DMS153 (cell line): ENCODE results near the gene COL6A2.
"Not testable (repeated sequence)": the region's sequence is repeated elsewhere in the genome, so short reads cannot be mapped to it uniquely, and the experiment has no call there.

ENCODE experiments used
- DNase-seq: peaks from one replicate; lab custom pipeline; 2025; lab: John Stamatoyannopoulos, UW

Gene COL6A2

DNA sequence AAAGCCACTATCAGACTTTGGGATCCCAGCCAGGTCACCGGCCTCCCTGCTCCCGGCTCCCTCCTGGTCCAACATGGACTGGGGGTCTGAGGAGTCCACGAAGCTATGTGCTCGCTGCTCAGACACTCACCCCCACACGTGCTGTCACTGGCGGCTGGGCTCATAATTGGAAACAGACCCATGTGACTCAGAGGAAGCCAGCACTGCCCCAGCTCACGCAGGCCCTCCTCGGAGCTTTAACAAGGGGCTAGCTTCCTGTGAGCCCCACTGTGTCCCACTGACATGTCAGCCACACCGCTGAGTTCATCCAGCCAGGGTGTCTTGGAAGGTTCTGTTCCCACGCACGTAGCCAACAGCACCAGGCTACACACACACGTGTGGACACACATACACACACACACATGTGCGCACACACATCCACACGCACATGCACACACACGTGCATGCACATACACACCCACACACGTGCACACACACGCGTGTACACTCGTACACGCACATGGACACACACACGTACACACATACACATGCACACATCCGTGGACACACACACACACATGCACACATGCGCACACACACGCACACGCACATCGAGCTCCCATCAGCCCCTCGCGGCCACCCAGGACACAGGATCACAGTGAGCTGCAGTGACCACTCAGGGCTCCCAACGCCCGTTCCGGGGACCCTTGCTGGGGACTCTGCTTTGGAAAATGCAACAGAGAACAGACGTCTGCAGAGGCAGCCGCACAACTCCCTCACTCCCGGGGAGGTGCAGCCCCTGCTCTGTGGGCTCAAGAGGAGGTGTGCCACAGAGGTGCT lies 18.4 kb upstream of the COL6A2 start:
- no peak for DNase-seq

GRCh38 chr21:46080171-46081021 lies 17.5 kb upstream of the COL6A2 start:
- DNase-seq: no peak

GRCh38 chr21:46081022-46081861 lies 16.7 kb upstream of the COL6A2 start:
- no peak for DNase-seq

DNA sequence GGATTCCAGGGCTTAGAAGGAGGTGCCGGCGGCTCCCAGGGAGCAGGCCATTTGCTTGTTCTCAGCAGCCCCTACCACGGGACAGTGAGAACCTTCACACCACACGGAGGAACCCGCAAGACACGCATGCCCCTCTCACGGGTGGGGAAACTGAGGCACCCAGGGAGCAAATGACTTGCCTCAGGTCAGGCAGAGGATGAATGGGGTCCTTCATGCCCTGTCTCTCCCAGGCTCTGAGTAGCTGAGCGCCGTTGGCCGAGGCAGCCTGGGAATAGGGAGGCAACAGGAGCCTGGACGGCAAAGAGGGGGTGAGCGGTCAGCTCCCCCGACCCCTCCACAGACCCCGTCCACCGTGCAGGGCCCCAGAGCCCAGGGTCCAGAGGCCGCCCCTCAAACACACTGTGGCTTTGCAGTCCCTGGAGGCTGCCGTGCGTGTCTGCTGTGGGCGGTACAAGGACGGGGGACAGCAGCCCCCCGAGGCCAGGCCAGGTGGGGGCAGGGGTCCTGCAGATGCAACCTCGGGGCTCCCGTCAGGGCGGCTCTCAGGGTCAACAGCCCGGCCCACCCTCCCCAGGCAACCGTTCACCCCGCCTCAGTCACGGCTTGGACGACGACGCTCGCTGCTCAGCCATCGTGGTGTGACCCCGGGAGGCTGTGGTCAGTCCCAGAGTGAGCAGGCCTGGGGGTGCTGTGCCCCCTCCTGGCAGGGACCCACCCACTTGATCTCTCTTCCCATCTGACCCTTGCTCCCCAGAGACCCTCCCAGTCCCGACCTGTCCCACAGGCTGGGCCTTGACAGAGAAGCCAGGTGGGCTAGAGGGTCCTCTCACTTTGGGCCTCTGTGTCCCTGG lies 15.8 kb upstream of the COL6A2 start:
- DNase-seq: no peak

DNA sequence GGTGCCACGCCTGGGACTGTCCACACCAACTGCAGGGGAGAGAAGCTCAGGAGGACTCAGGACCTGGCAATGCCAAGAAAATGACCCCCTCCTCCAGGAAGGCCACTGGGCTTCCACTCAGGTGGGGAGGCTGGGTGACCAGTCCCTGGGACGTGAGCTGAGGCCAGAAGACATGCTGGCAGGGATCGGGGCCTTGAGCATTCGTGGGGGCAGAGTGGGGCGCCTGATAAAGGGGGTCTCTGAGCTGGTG lies 15.3 kb upstream of the COL6A2 start:
- DNase-seq: no peak

DNA sequence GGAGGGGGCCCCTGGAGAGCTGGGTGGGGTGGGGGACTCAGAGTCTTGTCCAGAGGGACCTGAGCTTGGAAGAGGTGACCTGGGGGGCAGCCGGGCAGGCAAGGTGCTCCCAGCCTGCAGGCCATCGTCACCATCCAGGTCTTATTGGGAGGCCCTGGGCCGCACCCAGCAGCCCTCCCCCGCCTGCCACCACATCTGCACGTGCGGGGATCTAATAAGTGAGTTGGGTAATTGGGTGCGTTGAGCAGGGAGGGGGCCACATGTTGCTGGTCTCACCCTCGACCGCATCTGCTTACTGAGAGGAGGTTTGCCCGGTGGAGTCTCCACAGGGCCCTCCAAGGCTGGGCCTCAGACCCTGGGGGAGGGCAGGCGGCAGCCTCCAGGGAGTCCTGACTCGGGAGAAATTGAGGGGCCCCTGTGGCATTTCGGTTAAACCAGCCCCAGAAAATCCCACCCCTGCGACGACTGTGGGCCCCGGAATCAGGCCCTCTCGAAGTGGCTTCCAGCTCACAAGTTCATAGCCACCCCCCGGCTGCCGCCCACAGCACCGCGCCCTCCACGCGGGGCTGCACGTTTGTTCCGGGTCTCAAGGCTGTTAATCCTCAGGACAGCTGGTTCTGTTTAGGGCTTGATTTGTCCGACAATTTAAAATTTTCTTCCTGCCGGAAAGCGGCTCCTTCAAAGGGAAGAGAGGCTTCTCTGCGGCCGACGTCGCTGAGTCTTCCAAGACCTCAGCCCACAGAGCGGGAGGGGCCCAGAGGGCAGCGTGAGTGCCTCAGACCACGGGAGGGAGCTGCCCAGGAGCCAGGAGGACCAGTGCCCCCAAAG lies 14.7 kb upstream of the COL6A2 start:
- DNase-seq: no peak

GRCh38 chr21:46083791-46084561 lies 13.9 kb upstream of the COL6A2 start:
- no peak for DNase-seq

DNA sequence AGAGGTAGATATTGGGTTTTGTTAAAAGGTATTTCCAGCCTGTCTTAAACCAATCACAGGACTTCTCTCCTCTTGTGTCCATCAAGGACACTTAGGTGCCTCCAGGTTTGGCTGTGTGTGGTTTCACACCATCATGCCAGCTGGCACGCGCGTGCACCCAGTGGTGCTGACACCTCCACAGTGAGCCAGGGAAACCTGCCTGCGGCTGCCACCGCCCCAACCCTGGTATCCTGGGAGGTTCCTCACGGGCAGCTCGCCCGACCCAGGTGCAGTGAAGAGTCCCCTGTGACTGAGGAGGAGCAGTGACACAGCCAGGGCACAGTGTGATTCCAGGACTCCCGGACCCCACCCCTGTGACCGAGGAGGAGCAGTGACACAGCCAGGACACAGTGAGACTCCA lies 13.2 kb upstream of the COL6A2 start:
- DNase-seq: no peak

- not testable (repeated sequence) for DNase-seq
Measured at GRCh38 chr21:46085259-46085658, 12.7 kb upstream of the COL6A2 start.

DNA sequence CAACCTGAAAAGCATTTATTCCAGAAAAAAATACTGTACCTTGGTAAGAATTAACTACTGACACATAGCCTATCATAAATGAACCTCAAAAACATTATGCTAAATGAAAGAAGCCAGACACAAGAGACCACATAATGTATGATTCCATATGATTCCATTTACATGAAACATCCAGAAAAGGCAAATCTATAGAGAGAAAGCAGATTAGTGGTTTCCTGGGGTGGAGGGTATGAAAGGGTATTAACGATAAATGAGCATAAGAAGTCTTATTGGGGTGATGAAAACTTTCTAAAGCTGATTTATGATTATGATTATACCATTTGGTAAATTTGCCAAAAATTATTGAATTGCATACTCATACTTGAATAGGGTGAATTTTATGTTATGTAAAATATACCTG lies 10.3 kb upstream of the COL6A2 start:
- DNase-seq: no peak

- DNase-seq: no peak
Measured at GRCh38 chr21:46088189-46088588, 9.7 kb upstream of the COL6A2 start.

- DNase-seq: no peak
Measured at GRCh38 chr21:46089285-46089684, 8.6 kb upstream of the COL6A2 start.

DNA sequence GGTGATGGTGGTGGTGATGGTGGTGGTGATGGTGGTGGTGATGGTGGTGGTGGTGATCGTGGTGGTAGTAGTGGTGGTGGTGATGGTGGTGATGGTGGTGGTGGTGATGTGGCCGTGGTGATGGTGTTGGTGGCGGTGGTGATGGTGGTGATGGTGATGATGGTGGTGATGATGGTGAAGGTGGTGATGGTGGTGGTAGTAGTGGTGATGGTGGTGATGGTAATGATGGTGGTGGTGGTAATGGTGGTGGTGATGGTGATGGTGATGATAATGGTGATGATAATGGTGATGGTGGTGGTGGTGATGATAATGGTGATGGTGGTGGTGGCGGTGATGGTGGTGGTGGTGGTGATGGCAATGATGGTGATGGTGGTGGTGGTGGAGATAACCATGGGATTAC lies 6.8 kb upstream of the COL6A2 start:
- no peak for DNase-seq

- DNase-seq: no peak
Measured at GRCh38 chr21:46091631-46092025, 6.3 kb upstream of the COL6A2 start.

GRCh38 chr21:46092026-46092764 lies 5.7 kb upstream of the COL6A2 start:
- DNase-seq: no peak

- DNase-seq: no peak
Measured at GRCh38 chr21:46092811-46093667, 4.9 kb upstream of the COL6A2 start.

GRCh38 chr21:46093668-46094400 lies 4.1 kb upstream of the COL6A2 start:
- no peak for DNase-seq
